Epithelial cell of esophagus (primary cell): ENCODE data around the gene AQP3.

Experiments
- DNase-seq: peaks from one replicate; pipeline ENCODE4 v3.0.0; 2010; ENCODE audit warnings: low read depth
- H3K4me3 ChIP-seq: 2 replicates; pipeline ENCODE4 v1.5.1; 2011; ENCODE audit warnings: mild to moderate bottlenecking, low read length, control low read depth
- TF ChIP-seq, protein P1 (sequence below): IDR thresholded peaks from 2 replicates; pipeline ENCODE4 v1.5.1; 2011; ENCODE audit warnings: low read depth, mild to moderate bottlenecking, low read length, control low read depth, inconsistent platforms; ENCODE audit not compliant: insufficient read depth; ENCODE audit errors: missing control alignments

AQP3 gene

GRCh38 chr9:33434317-33435105, 12.9 kb downstream of the AQP3 start:
- TF ChIP-seq, protein P1, sequence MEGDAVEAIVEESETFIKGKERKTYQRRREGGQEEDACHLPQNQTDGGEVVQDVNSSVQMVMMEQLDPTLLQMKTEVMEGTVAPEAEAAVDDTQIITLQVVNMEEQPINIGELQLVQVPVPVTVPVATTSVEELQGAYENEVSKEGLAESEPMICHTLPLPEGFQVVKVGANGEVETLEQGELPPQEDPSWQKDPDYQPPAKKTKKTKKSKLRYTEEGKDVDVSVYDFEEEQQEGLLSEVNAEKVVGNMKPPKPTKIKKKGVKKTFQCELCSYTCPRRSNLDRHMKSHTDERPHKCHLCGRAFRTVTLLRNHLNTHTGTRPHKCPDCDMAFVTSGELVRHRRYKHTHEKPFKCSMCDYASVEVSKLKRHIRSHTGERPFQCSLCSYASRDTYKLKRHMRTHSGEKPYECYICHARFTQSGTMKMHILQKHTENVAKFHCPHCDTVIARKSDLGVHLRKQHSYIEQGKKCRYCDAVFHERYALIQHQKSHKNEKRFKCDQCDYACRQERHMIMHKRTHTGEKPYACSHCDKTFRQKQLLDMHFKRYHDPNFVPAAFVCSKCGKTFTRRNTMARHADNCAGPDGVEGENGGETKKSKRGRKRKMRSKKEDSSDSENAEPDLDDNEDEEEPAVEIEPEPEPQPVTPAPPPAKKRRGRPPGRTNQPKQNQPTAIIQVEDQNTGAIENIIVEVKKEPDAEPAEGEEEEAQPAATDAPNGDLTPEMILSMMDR: no peak
- H3K4me3 ChIP-seq: no peak overlapping the region
- DNase-seq: no peak

- DNase-seq: no peak
- TF ChIP-seq, protein P1: no peak
These were observed 13.5 kb downstream of the AQP3 start for GRCh38 chr9:33433871-33434270.

DNA sequence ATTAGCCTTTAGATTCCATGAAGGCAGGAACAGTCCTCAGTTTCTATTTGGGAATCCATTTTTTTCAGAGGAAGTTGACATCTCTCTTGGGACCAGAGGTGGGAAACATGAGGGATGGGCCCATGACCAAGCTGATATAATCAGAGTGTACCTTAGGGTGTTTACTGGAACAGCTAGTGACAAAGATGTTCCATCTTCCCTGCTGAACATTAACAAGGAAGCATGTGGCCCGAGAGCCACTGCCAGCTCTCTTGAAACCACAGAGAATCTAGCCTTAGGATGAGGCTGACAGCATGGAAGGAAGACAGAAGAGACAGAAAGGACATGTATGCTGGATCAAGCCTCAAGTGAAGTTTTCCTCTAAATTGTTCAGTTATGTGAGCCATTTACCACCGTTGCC, 16.0 kb downstream of the AQP3 start:
- no peak for DNase-seq
- TF ChIP-seq, protein P1: no peak
- no peak overlapping the region for H3K4me3 ChIP-seq

More at GRCh38 chr9:33433871-33434270, 13.5 kb downstream of the AQP3 start:
- no peak overlapping the region for H3K4me3 ChIP-seq

DNA sequence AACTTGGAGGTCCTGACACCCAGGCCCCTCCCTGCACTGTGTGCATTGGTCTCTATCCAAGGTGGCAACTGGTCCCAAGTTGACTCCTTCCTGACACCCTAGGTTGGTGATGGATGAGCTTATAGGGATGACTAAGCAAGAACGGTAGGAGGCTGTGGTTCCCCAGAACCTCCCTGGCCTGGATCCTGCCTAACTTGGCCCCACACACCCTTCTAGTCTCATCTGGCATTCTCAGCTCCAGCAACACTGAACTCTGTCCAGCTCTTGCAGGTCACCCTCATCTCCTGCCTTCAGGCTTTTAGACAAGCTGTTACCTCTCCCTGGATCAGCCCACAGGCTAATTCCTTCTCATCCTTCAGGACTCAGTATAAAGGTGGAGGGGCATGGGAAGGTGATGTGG, 16.5 kb downstream of the AQP3 start:
- no peak for DNase-seq
- no peak overlapping the region for H3K4me3 ChIP-seq
- TF ChIP-seq, protein P1: no peak

- DNase-seq: no peak
- H3K4me3 ChIP-seq: no peak overlapping the region
- TF ChIP-seq, protein P1: no peak
These were observed 18.0 kb downstream of the AQP3 start for GRCh38 chr9:33429256-33429985.

DNA sequence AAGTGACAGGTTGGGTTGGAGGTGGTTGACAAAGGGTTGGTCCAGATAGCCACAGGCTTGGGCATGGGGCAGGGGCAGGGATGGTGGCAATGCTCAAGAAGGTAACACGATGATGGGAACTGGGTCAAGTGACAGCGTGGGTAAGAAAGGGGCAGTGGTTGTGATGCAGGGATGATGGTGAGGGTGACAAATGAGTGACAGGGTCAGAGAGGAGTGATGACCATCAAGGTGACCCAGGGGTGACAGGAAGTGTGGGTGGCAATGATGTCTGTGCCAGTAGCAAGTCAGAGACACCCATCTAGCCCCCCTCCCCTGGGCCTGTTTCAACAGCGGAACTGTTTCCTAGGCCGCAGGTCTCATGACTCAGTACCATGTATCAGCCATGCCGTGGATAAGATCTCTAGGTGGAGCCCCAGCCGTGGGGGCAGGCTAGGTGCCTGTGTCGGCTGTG, 20.5 kb downstream of the AQP3 start:
- TF ChIP-seq, protein P1: no peak
- DNase-seq: no peak
- H3K4me3 ChIP-seq: no peak overlapping the region
